Adipocyte (in vitro differentiated cells): ENCODE measurements around the gene KCNH4.
"Not testable (repeated sequence)": the region's sequence is repeated elsewhere in the genome, so short reads cannot be mapped to it uniquely, and the experiment has no call there.

Experiments used
- DNase-seq: peaks from one replicate; pipeline ENCODE4 v3.0.0-alpha.2; 2015; ENCODE audit warnings: low read depth
- H3K27me3 ChIP-seq: replicated peaks from 2 replicates; pipeline ENCODE4 v1.7.0; 2013; ENCODE audit warnings: mild to moderate bottlenecking, low read length, moderate library complexity; ENCODE audit not compliant: control insufficient read depth, insufficient read depth
- H3K36me3 ChIP-seq: 2 replicates; pipeline ENCODE4 v1.7.0; 2013; ENCODE audit warnings: low read length, mild to moderate bottlenecking, moderate library complexity; ENCODE audit not compliant: control insufficient read depth, insufficient read depth, severe bottlenecking
- H3K4me1 ChIP-seq: 2 replicates; pipeline ENCODE4 v1.7.0; 2013; ENCODE audit warnings: mild to moderate bottlenecking, low read length, moderate library complexity; ENCODE audit not compliant: control insufficient read depth, insufficient read depth
- H3K4me3 ChIP-seq: 2 replicates; pipeline ENCODE4 v1.7.0; 2013; ENCODE audit warnings: mild to moderate bottlenecking, low read length, moderate library complexity
- H3K9ac ChIP-seq: 2 replicates; pipeline ENCODE4 v1.7.0; 2013; ENCODE audit warnings: mild to moderate bottlenecking, low read length, moderate library complexity
- H3K9me3 ChIP-seq: 2 replicates; pipeline ENCODE4 v1.7.0; 2013; ENCODE audit warnings: mild to moderate bottlenecking, low read length, moderate library complexity; ENCODE audit not compliant: control insufficient read depth

Gene KCNH4

DNA sequence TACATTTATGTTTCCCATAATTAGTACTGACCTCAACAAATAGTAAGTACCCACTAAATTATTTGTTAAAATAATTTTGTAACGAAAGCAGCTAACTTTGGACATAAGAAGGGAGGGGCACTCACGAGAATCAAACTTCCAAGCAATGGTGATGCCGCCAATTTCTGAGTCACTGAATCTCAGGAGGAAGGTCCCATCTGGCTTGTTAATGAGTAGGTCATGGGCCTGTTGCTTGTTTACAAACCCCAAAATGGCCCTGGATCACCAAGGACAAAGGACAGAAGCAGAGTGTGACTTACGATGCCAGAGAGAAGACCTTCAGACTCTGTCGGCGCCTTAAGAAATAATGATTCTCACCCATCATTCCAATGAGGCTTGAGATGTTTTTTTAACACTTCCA is 29.1 kb upstream of the KCNH4 start:
- DNase-seq: no peak
- no peaks in the 10 kb centered on the region for H3K27me3 ChIP-seq
- H3K9me3 ChIP-seq: no peaks in the 10 kb centered on the region
- peaks cover 36% of the 10 kb centered on the region for H3K4me1 ChIP-seq
- H3K4me3 ChIP-seq: no peak overlapping the region
- H3K9ac ChIP-seq: no peak overlapping the region
- H3K36me3 ChIP-seq: peaks cover 50% of the 10 kb centered on the region

GRCh38 chr17:42206153-42206612 is 25.2 kb upstream of the KCNH4 start:
- H3K4me3 ChIP-seq, H3K9me3 ChIP-seq, H3K9ac ChIP-seq, H3K27me3 ChIP-seq, DNase-seq, H3K4me1 ChIP-seq: not testable (repeated sequence)
- H3K36me3 ChIP-seq: peaks cover 69% of the 10 kb centered on the region

GRCh38 chr17:42203354-42203753 is 22.4 kb upstream of the KCNH4 start:
- no peaks in the 10 kb centered on the region for H3K4me1 ChIP-seq
- H3K27me3 ChIP-seq: no peaks in the 10 kb centered on the region
- no peaks in the 10 kb centered on the region for H3K9me3 ChIP-seq
- H3K36me3 ChIP-seq: peaks cover 61% of the 10 kb centered on the region
- no peak for DNase-seq
- H3K4me3 ChIP-seq: no peak overlapping the region
- no peak overlapping the region for H3K9ac ChIP-seq

- no peak for DNase-seq
- Histone ChIP-seq H3K27me3 (no peaks in the 10 kb centered on the region), H3K4me1 (no peaks in the 10 kb centered on the region), H3K9ac (no peak overlapping the region), H3K9me3 (no peaks in the 10 kb centered on the region), H3K4me3 (no peak overlapping the region), H3K36me3 (peaks cover 60% of the 10 kb centered on the region)
Observed at GRCh38 chr17:42202696-42203095, 21.8 kb upstream of the KCNH4 start.

DNA sequence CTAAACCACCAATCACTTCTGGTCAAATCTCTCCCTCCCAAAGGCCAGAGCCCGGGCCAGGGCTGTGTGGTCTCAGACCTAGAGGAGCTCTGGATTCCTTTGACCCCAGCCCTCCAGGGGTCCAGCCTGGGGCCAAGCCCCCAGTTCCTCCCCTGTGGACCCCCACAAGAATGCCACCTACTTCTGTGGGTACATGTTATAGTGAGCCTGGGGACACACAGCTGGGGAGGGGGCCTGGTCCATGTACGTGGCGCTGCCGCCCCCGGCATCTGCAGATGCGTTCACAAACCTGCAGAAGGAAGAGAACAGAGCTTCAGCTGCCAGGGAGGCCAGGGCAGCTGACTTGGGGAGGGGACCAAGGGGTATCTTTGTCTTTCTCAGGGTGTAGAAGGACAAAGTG is 21.2 kb upstream of the KCNH4 start:
- DNase-seq: no peak
- no peak overlapping the region for H3K9ac ChIP-seq
- H3K4me3 ChIP-seq: no peak overlapping the region
- no peaks in the 10 kb centered on the region for H3K27me3 ChIP-seq
- no peaks in the 10 kb centered on the region for H3K4me1 ChIP-seq
- peaks cover 55% of the 10 kb centered on the region for H3K36me3 ChIP-seq
- H3K9me3 ChIP-seq: no peaks in the 10 kb centered on the region

- Histone ChIP-seq H3K4me3 (no peak overlapping the region), H3K4me1 (no peaks in the 10 kb centered on the region), H3K36me3 (peaks cover 47% of the 10 kb centered on the region), H3K9ac (no peak overlapping the region), H3K9me3 (no peaks in the 10 kb centered on the region), H3K27me3 (no peaks in the 10 kb centered on the region)
- DNase-seq: no peak
Observed at GRCh38 chr17:42201458-42201772, 20.5 kb upstream of the KCNH4 start.

- Histone ChIP-seq H3K36me3 (peaks cover 42% of the 10 kb centered on the region), H3K4me1 (no peaks in the 10 kb centered on the region), H3K27me3 (no peaks in the 10 kb centered on the region), H3K9ac (no peak overlapping the region), H3K9me3 (no peaks in the 10 kb centered on the region), H3K4me3 (no peak overlapping the region)
- DNase-seq: no peak
Observed at GRCh38 chr17:42200706-42201457, 19.9 kb upstream of the KCNH4 start.

- no peaks in the 10 kb centered on the region for H3K27me3 ChIP-seq
- H3K4me1 ChIP-seq: no peaks in the 10 kb centered on the region
- no peak for DNase-seq
- no peak overlapping the region for H3K4me3 ChIP-seq
- peaks cover 35% of the 10 kb centered on the region for H3K36me3 ChIP-seq
- no peaks in the 10 kb centered on the region for H3K9me3 ChIP-seq
- no peak overlapping the region for H3K9ac ChIP-seq
Observed at GRCh38 chr17:42199416-42200011, 18.6 kb upstream of the KCNH4 start.

DNA sequence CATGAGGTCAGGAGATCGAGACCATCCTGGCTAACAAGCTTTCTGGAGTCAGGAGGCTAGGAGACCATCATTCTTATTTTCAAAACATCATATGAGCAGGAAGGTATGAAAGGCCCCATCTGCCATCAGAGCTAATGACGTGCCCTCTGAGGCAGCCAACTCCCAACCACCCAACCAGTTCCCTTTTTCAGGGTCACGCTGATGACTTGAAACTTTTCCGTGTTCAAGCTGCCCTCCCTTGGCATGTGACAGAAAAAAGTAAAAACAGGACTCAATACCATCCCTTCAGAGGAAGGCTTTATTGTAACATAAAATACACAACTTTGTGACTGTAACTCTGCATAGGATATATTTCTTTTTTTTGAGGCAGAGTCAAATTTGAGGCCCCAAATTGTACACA is 18.0 kb upstream of the KCNH4 start:
- Histone ChIP-seq H3K36me3 (peaks cover 29% of the 10 kb centered on the region), H3K4me1 (no peaks in the 10 kb centered on the region), H3K27me3 (no peaks in the 10 kb centered on the region), H3K4me3 (no peak overlapping the region), H3K9me3 (no peaks in the 10 kb centered on the region), H3K9ac (no peak overlapping the region)
- no peak for DNase-seq

DNA sequence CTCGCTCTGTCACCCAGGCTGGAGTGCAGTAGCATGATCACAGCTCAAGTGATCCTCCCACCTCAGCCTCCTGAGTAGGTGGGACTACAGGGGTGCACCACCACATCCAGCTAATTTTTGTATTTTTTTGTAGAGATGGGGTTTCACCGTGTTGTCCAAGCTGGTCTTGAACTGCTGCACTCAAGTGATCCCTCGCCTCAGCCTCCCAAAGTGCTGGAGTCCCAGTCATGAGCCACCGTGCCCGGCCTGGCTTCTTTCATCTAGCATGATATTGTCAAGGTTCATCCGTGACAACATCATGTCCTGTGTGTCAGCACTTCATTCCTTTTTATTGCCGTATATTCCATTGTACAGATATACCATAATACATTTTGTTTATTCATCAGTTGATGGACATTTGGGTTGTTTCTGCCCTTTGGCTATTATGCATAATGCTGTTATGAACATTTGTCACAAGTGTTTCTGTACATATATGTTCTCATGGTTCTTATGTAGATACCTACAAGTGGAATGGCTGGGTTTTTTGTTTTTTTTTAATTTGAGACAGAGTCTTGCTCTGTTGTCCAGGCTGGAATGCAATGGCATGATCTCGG is 16.7 kb upstream of the KCNH4 start:
- DNase-seq: no peak
- H3K9me3 ChIP-seq: no peaks in the 10 kb centered on the region
- H3K4me3 ChIP-seq: no peak overlapping the region
- no peak overlapping the region for H3K9ac ChIP-seq
- peaks cover 21% of the 10 kb centered on the region for H3K36me3 ChIP-seq
- H3K27me3 ChIP-seq: no peaks in the 10 kb centered on the region
- peaks cover 7% of the 10 kb centered on the region for H3K4me1 ChIP-seq

GRCh38 chr17:42193969-42194899 is 13.3 kb upstream of the KCNH4 start, which contains the start of gene GHDC:
Gene GHDC, minus strand, starts transcription at chr17:42194494. Its CDS starts 913 bp downstream, at chr17:42193581.
- Histone ChIP-seq H3K4me1 (peaks cover 7% of the 10 kb centered on the region), H3K9ac (peak within 1 kb of the TSS; percentile 91), H3K4me3 (peak within 1 kb of the TSS; percentile 95), H3K27me3 (no peaks in the 10 kb centered on the region), H3K36me3 (no peaks in the 10 kb centered on the region), H3K9me3 (no peaks in the 10 kb centered on the region)
- DNase-seq: peak; percentile 79
